Measurements from ENCODE around the gene WNT4.
"Not testable (repeated sequence)": the region's sequence is repeated elsewhere in the genome, so short reads cannot be mapped to it uniquely, and the experiment has no call there.

Gene WNT4

DNA sequence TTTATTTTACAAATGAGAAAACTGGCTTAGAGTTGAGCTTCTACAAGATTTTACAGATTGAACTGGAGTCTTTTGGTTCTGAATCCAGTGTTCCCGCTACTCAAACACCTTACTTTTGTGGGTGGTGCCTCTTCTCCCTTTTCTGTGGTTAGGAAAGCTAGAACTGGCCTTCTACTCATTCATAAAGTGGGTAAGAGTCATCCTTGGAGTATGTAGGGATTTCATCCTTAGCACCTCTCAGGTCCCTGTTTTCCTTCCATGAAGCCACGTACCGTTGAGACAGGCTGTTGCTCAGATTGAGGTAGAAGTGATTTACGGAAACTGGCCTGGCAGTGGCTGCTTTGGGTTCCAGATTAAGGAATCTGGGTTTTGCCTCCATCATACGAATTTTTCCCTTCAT lies 35.8 kb downstream of the WNT4 start:
- DNase-seq: no peak

DNA sequence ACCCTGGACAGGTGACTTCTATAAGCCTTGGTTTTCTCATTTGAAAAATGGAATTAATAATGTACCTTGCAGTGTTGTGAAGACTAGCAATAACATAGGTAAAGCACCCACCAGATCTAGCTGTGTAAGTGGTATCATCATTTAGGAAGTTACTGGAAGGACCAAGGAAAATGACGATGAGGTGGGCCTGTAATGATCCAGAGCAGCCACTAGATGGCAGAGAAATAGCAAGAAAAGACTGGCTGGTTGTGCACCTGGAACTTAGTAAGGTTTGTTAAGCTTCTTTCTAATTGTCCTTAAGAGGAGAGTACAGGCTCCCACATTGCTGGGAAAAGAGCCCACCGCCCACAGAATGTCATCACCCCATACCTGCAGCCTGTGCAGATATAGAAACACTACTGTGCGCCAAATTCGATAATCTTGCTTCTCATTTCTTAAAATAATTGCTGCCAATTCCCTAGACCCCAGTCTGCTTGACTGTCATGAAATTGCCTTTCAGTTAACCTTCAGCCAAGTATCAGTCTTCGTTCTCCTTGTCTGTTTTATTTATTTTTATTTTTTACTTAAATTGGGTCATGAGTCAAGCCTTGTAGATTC lies 37.2 kb downstream of the WNT4 start:
- no peak for DNase-seq

DNA sequence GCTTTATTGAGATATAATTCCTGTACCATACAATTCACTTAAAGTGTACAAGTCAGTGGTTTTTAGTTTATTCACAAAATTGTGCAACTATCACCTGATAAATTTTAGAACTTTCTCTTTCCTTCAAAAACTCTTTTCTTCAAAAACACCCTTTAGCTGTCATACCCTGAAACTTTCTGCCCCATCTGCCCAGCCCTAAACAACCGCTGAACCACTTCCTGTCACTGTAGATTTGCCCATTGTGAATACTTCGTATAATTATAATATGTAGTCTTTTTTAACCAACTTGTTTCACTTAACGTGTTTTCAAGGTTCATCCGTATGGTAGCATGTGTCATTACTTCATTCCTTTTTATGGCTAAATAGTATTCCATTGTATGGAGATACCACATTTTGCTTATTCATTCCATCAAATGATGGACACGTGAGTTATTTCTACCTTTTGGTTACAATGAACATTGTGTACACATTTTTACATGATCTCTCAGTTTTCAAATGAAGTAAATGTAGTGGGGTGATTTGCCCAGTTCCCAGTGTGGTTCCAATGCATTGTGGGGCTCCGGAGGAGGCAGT lies 37.9 kb downstream of the WNT4 start:
- DNase-seq: no peak

DNA sequence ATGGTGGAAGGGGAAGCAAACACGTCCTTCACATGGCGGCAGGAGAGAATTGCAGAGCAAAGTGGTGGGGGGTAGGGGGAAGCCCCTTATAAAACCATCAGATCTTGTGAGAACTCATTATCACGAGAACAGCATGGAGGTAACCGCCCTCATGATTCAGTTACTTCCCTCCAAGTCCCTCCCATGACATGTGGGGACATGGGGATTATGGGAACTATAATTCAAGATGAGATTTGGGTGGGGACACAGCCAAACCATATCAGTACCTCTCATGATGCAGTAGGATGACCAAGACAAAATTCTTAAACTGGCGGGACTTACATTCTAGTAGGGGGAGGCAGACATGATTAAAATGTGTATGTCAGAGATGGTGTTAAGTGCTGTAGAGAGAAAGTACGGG lies 38.8 kb downstream of the WNT4 start:
- DNase-seq: no peak

DNA sequence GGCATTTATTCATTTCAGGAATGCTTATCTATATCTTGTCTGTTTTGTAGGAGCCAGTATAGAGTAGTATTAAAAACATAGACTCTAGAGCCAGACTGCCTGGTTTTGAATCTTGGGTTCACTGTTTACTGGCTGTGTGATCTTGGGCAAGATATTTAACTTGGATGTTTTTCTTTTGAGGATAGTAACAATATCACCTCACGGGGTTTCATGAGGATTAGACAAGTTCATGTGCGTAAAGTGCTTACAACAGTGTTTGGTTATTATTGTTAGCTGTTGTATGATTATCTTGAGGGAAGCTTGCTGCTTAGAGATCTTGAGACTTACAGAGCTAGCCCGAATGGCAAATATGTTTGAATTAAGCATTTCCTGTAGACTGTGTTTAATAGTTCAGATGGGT lies 40.2 kb downstream of the WNT4 start:
- DNase-seq: no peak

DNA sequence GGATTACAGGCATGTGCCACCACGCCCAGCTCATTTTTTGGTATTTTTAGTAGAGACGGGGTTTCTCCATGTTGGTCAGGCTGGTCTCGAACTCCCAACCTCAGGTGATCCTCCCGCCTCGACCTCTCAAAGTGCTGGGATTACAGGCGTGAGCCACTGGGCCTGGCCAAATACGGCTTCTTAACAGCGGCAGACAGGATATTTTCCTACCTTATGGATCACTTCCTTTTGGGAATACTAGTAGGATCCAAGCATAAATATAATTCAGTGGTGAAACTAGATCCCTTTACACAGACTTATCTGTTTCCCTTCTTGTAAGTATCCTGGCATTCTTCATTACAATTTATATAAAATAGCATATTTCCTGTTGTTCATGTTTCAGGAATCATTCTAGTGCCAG lies 40.9 kb downstream of the WNT4 start:
- no peak for DNase-seq

DNA sequence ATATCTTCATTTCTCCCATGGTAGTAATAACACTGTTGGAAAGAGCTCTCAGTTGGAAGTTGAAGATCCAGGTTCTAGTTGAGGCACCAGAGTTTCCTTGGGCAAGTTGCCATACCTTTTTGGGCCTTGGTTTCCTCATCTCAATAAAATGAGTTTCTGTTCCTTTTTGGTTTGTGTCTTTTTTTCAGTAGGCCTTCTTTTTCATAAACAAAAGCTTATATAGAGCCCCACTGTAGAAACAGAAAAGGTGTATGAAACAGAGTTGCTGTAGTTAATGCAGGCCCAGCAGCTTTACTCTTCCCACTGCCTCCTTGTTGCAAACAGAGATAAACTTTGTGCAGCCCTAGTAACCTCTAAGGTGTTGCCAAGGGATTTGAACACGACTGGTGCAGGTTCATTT lies 41.7 kb downstream of the WNT4 start:
- no peak for DNase-seq

DNA sequence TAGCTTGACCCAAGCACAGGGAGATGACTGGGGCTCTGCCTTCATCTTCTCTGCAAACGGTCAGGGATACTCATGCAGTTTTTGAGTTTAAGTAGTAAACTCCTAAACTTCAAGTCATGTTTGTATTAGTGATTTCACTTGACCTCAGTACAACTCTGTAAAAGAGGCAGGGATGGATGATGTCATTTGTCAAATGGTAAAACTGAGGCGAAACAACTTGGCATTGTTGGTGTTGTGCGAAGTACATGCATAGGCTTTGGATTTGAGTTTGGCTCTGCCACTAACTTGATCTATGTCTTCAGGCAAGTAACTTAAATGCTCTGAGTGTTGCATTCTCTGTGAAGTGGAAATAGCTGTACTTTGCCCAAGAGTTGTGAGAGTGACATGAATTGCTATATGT lies 42.7 kb downstream of the WNT4 start:
- no peak for DNase-seq

DNA sequence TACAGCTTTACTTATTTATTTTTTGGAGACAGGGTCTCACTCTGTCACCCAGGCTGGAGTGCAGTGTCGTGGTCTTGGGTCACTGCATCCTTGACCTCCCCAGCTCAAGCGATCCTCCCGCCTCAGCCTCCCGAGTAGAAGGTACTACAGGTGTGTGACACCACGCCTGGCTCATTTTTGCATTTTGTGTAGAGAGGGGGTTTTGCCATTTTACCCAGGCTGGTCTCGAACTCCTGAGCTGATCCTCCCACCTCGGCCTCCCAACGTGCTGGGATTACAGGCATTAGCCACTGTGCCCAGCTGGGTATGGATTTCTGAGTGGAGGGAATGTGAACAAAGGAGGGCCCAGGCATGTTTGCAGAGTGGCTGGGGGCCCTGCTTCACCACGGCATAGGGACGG lies 44.1 kb downstream of the WNT4 start:
- no peak for DNase-seq

DNA sequence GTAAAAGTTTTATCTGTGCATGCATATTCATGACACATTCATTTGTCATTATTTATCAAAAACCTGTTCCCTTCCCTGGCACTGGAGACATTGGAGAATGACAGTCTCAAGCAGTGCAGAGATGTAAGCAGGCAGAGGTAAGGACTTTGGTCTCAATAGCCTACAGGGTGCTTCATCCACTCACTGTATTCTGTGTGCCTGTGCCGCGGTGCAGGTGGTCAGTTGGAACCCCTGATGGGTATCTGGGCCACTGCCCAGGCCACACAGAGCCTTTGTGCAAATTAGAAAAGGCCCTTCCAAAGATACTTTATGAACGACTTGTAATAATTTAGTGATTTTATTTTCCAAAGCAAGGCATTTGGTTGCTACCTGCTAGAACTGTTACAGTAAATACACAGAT lies 46.4 kb downstream of the WNT4 start:
- no peak for DNase-seq

DNA sequence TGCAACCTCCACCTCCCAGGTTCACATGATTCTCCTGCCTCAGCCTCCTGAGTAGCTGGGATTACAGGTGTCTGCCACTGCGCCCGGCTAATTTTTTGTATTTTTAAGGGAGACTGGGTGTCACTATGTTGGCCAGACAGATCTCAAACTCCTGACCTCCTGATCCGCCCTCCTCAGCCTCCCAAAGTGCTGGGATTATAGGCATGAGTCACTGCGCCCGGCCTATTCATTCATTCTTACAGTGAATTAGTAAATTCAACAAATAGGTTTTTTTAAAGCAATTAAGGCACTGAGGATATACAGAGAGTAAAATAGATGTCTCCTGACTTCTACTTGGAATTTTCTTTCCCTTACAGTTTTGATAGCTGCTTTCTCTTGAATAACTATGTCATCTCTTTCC lies 46.9 kb downstream of the WNT4 start:
- DNase-seq: no peak

DNA sequence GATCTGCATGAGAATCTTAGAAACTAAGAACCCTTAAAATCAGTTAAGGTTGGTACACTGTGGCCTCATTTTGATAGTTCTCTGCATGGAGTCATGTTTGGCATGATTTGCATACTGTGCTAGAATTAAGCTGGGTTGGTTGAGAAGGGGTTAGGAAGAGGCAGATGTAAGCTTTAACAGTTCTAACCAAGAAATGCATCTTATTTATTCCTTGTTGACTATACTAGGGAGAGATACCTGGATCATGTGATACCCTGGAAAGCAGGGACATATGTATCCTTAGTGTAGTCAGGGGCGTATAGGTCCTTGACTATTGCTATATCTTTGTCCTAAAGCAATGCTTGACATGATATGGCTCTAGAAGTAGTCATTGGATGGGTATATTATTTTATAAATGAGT lies 49.4 kb downstream of the WNT4 start:
- no peak for DNase-seq

DNA sequence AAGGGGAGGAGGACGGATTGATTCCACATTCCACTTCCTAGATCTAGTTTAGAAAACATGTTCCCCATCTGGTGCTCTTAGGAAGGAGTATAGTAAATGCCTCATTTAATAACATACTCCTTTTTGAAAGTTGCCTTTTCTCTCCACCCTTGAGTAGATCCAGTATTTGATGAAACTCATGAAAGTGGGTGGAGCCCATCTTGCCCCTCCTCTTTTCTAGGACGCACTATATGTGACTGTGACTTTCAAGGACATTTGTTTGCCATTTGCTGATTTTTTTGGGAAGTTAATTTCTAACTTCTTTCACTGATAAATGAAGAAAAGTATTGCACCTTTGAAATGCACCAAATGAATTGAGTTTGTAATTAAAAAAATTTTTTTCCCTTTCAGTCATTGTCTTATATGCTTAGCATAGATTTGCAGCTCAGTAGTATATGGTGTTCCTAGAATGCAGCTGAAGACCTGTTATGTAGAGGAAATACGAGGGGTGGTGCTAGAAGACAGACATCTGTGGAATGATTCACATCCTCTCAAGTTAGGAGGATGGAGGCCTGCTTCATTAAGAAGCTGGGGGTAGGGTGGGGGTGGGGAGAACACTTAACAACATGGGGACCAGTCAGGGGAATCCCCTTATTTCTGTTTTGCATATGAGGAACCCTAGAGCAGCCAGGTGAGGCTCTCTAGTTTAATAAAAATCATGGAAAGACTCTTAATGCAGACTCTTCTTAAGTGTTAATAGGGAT lies 50.7 kb downstream of the WNT4 start:
- DNase-seq: not testable (repeated sequence)

DNA sequence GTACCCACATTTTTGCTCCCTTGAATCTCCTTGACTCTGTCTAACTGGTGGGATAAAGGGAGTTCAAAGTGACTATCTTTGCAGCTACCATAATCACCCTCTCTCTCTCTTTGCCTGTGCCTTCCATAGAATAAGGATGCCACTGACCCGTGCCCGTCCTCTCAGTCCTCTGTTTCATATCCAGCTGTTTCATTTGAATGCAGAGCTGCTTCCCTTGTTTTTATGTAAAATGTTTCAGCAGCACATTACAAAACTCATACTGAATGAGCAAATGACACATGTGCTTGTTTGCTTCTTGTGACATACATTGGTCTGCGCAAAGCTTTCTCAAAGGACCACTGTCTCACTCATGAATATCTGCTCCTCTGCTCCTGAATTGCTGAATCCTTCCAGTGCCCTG lies 52.0 kb downstream of the WNT4 start:
- no peak for DNase-seq

DNA sequence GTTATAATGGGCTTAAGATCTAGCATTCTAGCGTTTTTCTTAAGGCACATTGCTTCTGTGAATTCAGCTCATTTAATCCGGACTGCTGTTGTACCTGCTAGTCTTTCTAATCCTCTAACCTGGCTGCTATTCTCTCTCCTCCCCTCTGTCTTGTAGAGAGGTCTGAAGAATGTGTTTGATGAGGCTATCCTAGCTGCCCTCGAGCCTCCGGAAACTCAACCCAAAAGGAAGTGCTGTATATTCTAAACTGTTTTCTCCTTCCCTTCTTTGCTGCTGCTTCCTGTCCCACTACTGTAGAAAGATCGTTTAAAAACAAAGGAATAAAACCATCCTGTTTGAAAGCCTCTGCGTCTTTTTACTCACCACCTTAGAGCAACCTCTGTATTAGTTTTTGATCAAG lies 53.1 kb downstream of the WNT4 start:
- no peak for DNase-seq

DNA sequence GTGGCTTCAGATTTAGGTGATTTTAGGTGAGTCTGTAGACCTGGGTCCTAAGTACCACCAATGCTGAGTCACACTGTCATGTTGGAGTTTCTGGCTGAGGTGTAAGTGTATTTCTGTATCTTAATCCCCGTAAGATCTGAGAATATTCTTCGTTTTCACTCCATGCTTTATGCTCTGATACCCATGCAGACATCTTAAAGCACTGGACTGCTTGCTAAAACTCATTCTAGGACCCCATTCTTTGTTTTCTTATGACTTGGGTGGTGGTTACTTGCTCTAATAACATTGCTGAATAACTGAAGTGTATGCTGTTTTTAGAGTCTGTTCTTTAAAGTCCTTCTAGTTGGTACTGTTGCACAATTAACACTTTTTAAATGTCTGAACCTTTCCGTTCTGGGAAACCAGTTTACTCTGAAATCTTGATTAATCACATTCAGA lies 53.7 kb downstream of the WNT4 start:
- no peak for DNase-seq

DNA sequence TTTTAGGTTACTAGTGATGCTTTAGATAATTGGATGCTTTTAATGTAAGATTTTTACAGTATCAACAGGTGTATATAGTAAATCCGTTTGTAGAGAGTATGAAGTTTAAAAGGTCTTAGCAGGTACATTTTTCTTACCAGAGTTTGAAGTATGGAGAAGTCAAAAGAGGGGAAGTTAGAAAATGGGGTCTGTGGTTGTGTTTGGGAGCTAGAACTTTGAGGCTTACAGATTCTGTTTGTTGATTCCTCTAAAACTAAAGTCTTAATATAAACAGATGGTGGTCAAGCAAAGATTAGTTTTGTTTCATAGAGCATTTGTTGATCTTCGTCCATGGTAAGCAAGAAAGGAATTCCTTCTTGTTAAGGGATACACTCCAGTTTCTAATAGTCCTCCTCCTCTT lies 54.6 kb downstream of the WNT4 start:
- no peak for DNase-seq

DNA sequence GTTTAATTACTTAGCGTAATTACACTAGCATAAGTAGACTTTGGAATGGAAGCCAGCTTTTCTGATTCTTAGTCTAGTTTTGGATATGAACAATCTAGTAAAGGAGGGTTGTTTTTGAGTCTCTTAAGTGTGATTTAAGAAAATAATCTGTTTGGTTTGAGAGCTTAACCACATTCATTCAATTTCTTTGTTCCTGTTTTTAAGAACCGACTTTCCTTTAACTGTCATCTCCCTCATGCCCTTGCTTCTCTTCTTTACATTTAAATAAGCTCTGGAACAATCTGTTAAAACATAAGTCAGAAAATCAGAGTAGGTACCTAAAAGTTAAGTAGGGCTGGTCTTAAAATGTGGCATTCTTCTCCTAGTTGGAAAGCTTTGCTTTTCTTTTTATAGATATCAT lies 62.7 kb downstream of the WNT4 start:
- DNase-seq: no peak

DNA sequence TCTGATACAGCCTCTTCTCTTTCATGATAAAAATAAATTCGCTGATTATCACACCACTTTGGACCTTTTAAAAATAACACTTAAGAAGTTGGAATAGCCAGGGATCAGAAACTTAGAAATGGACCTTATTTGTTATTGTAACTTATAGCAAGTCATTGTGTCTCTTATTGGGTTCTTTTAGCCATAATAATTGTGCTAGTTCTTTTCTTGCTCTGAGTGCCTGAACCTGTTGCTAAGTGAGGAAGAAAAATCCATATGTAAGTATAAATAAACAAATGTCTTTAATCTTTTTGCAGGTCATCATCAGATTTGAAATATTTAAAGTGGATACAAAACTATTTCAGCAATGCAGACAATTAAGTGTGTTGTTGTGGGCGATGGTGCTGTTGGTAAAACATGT lies 64.8 kb downstream of the WNT4 start:
- no peak for DNase-seq

DNA sequence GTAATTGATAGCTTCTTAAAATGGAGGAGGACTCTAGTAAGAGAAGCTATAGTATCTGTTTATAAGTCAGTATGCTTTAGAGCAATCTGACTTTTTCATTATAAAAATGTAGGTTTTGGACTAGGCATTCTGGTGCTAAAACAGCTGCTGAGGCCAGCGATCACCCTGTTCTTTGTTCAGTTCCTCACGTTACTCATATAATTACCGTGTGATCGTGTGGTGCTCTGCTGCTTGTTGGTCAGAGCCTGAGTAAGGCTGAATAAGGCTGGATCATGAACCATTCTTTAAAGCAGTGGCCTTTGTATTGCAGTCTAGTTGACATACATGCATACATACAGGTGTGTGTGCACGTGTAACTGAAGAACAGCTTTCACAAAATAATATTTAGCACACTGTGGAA lies 65.2 kb downstream of the WNT4 start:
- DNase-seq: no peak

DNA sequence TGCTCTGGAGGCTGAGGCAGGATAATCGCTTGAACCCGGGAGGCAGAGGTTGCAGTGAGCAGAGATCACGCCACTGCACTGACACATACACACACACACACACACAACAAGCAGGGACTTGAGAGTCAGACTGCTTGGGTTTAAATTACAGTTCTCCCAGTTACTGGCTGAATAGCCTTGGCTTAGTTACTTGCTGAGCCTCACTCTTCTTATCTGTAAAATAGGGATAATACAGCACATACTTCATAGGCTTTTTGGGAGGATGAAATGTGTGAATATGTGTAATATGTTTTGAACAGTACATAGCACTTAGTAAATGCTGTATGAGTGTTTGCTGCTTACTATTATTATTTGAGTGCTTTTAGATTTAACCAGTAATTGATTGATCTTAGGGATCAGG lies 66.6 kb downstream of the WNT4 start:
- DNase-seq: no peak

DNA sequence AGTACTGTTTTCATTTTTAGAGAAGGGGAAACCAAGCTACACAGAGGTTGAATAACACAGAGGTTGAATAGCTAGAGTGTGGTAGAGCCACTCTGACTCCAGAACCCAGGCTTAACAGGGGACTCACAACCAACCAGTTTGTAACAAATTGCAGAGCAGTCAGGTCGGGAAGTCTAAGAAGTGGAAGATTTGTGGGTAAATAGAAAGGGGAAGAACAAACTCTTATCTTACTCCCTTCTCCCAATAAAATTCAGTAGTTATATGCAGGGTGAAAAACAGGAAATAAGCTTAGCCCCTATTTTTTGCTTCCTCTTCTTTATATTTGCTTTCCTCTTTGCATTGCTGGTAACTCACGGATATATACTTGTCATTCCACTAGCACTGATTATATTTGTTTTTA lies 67.2 kb downstream of the WNT4 start:
- no peak for DNase-seq

DNA sequence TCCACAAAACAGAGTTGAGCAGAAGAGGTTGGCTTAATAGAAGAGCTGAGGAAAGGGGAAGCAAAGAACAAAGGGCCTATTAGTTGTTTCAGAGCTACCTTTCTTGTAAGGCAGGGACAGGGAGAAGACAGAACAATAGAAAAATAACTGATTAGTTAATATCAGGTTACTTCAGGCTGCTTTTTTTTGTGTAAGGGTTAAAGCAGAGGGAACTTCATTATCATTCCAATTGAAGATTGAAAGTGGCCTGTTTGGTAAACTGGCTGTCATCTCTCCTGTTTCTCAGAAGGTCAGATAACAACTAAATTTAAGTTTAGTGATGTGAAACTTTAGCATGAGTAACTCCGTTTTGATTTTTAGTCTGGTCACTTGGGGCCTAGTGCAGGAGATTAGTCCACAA lies 68.1 kb downstream of the WNT4 start:
- no peak for DNase-seq

DNA sequence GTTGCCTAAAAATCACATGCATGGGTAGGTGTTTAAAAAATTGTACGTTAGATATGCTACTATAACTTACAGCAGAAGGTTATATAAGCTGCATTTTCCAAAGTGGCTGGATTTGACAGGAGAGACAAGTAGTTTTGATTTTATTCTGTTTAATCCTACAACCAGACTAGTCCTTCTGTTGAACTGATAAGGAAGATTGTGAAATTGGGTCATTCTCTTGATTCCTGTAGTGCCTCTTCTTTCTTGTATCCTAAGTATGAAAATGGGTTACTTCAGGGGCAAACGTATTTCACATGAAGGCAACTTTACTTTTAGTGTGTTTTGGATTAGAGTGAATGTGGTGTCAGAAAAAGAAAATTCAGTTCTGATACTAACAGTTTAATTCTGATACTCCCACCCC lies 71.4 kb downstream of the WNT4 start:
- no peak for DNase-seq
